GM23338 (cell line): ENCODE results near the gene PSMB5. TPM values are rescaled to one million over a fixed set of nuclear protein-coding genes. Genes with fewer than 3 reads are reported as not detected.

Source experiments
- ATAC-seq: fragments of 200-7000 bp; cut with Tn5 transposase; 3 replicates; pipeline ENCODE4 v1.9.1; 2020
- DNase-seq: peaks from one replicate; pipeline ENCODE4 v3.0.0-alpha.2; 2015; ENCODE audit warnings: low spot score
- H2AFZ ChIP-seq: fragments of 200-600 bp; sonication (generic); 2 replicates; pipeline ENCODE4 v1.8.0; 2016; ENCODE audit warnings: antibody characterized with exemption, mild to moderate bottlenecking, moderate library complexity
- H3F3A ChIP-seq: fragments of 200-600 bp; sonication (generic); replicated peaks from 2 replicates; pipeline ENCODE4 v1.8.0; 2017; ENCODE audit warnings: antibody characterized with exemption, mixed run types, low read depth
- H3K27ac ChIP-seq: fragments of 200-600 bp; sonication (generic); 2 replicates; pipeline ENCODE4 v1.6.1; 2016; ENCODE audit warnings: low read depth
- H3K27me3 ChIP-seq: fragments of 200-600 bp; sonication (generic); 2 replicates; pipeline ENCODE4 v1.8.0; 2016; ENCODE audit warnings: mild to moderate bottlenecking, mixed run types, moderate library complexity; ENCODE audit not compliant: insufficient read depth
- H3K36me3 ChIP-seq: fragments of 200-600 bp; sonication (generic); 2 replicates; pipeline ENCODE4 v1.8.0; 2016; ENCODE audit warnings: mild to moderate bottlenecking; ENCODE audit not compliant: insufficient read depth
- H3K4me1 ChIP-seq: fragments of 200-600 bp; sonication (generic); 2 replicates; pipeline ENCODE4 v1.8.0; 2016; ENCODE audit warnings: mild to moderate bottlenecking, moderate library complexity; ENCODE audit not compliant: insufficient read depth
- H3K4me2 ChIP-seq: fragments of 200-600 bp; sonication (generic); 2 replicates; pipeline ENCODE4 v1.7.1; 2017; ENCODE audit warnings: mixed run types
- H3K4me3 ChIP-seq: fragments of 200-600 bp; sonication (generic); 2 replicates; pipeline ENCODE4 v1.6.1; 2016; ENCODE audit warnings: mixed run types
- H3K79me2 ChIP-seq: fragments of 200-600 bp; sonication (generic); replicated peaks from 2 replicates; pipeline ENCODE4 v1.8.0; 2017; ENCODE audit warnings: mild to moderate bottlenecking; ENCODE audit not compliant: insufficient read depth
- H3K9me2 ChIP-seq: fragments of 200-600 bp; sonication (generic); 2 replicates; pipeline ENCODE4 v1.8.0; 2017; ENCODE audit not compliant: insufficient read depth
- H4K20me1 ChIP-seq: fragments of 200-600 bp; sonication (generic); replicated peaks from 2 replicates; pipeline ENCODE4 v1.8.0; 2017; ENCODE audit warnings: mild to moderate bottlenecking; ENCODE audit not compliant: insufficient read depth
- H3K27ac Mint-ChIP-seq: 2 replicates; pipeline ENCODE4 v1.8.0; 2020; ENCODE audit warnings: inconsistent platforms, mild to moderate bottlenecking, moderate library complexity, mixed read lengths
- H3K27me3 Mint-ChIP-seq: 3 replicates; pipeline ENCODE4 v1.8.0; 2022; ENCODE audit warnings: low read depth, mild to moderate bottlenecking, moderate library complexity, mixed read lengths, inconsistent platforms; ENCODE audit not compliant: insufficient read depth, poor library complexity
- H3K36me3 Mint-ChIP-seq: 3 replicates; pipeline ENCODE4 v1.8.0; 2021; ENCODE audit warnings: low read depth, mild to moderate bottlenecking, inconsistent platforms, moderate library complexity, mixed read lengths
- H3K4me1 Mint-ChIP-seq: 3 replicates; pipeline ENCODE4 v1.8.0; 2020; ENCODE audit warnings: mild to moderate bottlenecking, inconsistent platforms, mixed read lengths
- H3K4me3 Mint-ChIP-seq: 3 replicates; pipeline ENCODE4 v1.8.0; 2021; ENCODE audit warnings: moderate library complexity, mild to moderate bottlenecking, inconsistent platforms, mixed read lengths
- H3K9me3 Mint-ChIP-seq: 3 replicates; pipeline ENCODE4 v1.8.0; 2020; ENCODE audit warnings: moderate library complexity, mild to moderate bottlenecking, inconsistent platforms, mixed read lengths
- CREB1 ChIP-seq: fragments of 250-450 bp; sonication (Bioruptor Pico); IDR thresholded peaks from 2 replicates; pipeline ENCODE4 v1.5.0; 2020; ENCODE audit warnings: low read depth, mild to moderate bottlenecking, moderate library complexity
- CTCF ChIP-seq, 2 experiments: fragments of 200-600 bp in 1 of 2; sonication (generic) in 1 of 2; conservative IDR thresholded peaks; 2 replicates each; pipeline versions ENCODE4 v1.5.1 to v1.6.1; 2016 to 2017; ENCODE audit warnings: antibody characterized with exemption in 2 of 2, low read depth in 2 of 2, mild to moderate bottlenecking in 2 of 2, moderate library complexity in 1 of 2
- EZH2 ChIP-seq: fragments of 200-600 bp; sonication (generic); IDR thresholded peaks from one replicate; pipeline ENCODE4 v1.8.0; 2017; ENCODE audit warnings: antibody characterized with exemption, mild to moderate bottlenecking, low read depth; ENCODE audit not compliant: unreplicated experiment
- EZH2phosphoT487 ChIP-seq: fragments of 200-600 bp; sonication (generic); IDR thresholded peaks from one replicate; pipeline ENCODE4 v1.8.1; 2018; ENCODE audit warnings: antibody characterized with exemption; ENCODE audit not compliant: unreplicated experiment
- NANOG ChIP-seq: IDR thresholded peaks from 2 replicates; pipeline ENCODE4 v1.6.1; 2016; ENCODE audit warnings: antibody characterized with exemption, borderline replicate concordance
- REST ChIP-seq: IDR thresholded peaks from one replicate; pipeline ENCODE4 v1.6.1; 2018; ENCODE audit warnings: antibody characterized with exemption; ENCODE audit not compliant: unreplicated experiment
- STAT1 ChIP-seq: IDR thresholded peaks from one replicate; pipeline ENCODE4 v1.6.1; 2016; ENCODE audit warnings: antibody characterized with exemption; ENCODE audit not compliant: unreplicated experiment
- ZNF331 ChIP-seq: fragments of 250-450 bp; sonication (Bioruptor Pico); IDR thresholded peaks from 2 replicates; pipeline ENCODE4 v1.5.0; 2020; ENCODE audit warnings: low read depth, mild to moderate bottlenecking, moderate library complexity
- polyA plus RNA-seq: library from polyadenylated mRNA; unstranded; fragments of >200 nt; fragmentation: Nextera tagmentation; extraction: Ambion mirVana; gene quantifications from 2 replicates; pipeline ENCODE4 v1.2.1, GENCODE V29; 2016
- total RNA-seq: library from RNA; depleted of rRNA; stranded (reverse); fragments of >200 nt; shearing (Covaris generic); gene quantifications from 2 replicates; pipeline ENCODE4 v1.2.3, GENCODE V29; 2014

PSMB5 gene
- total and polyA plus RNA-seq, 2 experiments from 2014 or later: 265 to 341 TPM

GRCh38 chr14:23052182-23052623, 17.5 kb upstream of the PSMB5 start:
- no peak overlapping the region for H3K4me3 Mint-ChIP-seq
- Histone ChIP-seq H3K4me3 (no peak overlapping the region), H3K79me2 (no peaks in the 10 kb centered on the region), H3K27me3 (peaks cover 4% of the 10 kb centered on the region; the same call in 1 of the 2 replicates), H3K4me1 (peaks cover 11% of the 10 kb centered on the region; the same call in 1 of the 2 replicates), H4K20me1 (no peaks in the 10 kb centered on the region), H3K36me3 (no peaks in the 10 kb centered on the region), H3F3A (no peaks in the 10 kb centered on the region; the same call in 1 of the 2 replicates), H3K27ac (no peak overlapping the region), H3K9me2 (no peaks in the 10 kb centered on the region), H2AFZ (no peak overlapping the region), H3K4me2 (no peak overlapping the region)
- peaks cover 25% of the 10 kb centered on the region for H3K36me3 Mint-ChIP-seq
- no peak overlapping the region for H3K27ac Mint-ChIP-seq
- DNase-seq: peak; percentile 61
- peaks cover 17% of the 10 kb centered on the region for H3K4me1 Mint-ChIP-seq
- peak; percentile 39 for ATAC-seq
- H3K27me3 Mint-ChIP-seq: peaks cover 7% of the 10 kb centered on the region
- TF ChIP-seq EZH2phosphoT487: no peak
- TF ChIP-seq CTCF (conservative IDR thresholded peaks at IDR 0.05; ENCODE audit: low read depth in 2 of 2): peak; percentile 40 to 86
- H3K9me3 Mint-ChIP-seq: no peaks in the 10 kb centered on the region; the same call in 2 of the 3 replicates

- no peak overlapping the region for H3K27ac ChIP-seq
- peaks cover 6% of the 10 kb centered on the region; the same call in 1 of the 2 replicates for H3K4me1 ChIP-seq
- no peak for DNase-seq
- no peaks in the 10 kb centered on the region; the same call in 1 of the 2 replicates for H3F3A ChIP-seq
- peaks cover 25% of the 10 kb centered on the region for H3K36me3 Mint-ChIP-seq
- no peak overlapping the region for H3K4me2 ChIP-seq
- no peaks in the 10 kb centered on the region for H3K27me3 ChIP-seq
- no peaks in the 10 kb centered on the region for H4K20me1 ChIP-seq
- H3K4me1 Mint-ChIP-seq: peaks cover 19% of the 10 kb centered on the region
- no peak overlapping the region for H3K4me3 ChIP-seq
- peaks cover 11% of the 10 kb centered on the region for H3K27me3 Mint-ChIP-seq
- H3K27ac Mint-ChIP-seq: no peak overlapping the region
- H2AFZ ChIP-seq: no peak overlapping the region
- H3K9me3 Mint-ChIP-seq: no peaks in the 10 kb centered on the region; the same call in 2 of the 3 replicates
- no peak overlapping the region; the same call in 2 of the 3 replicates for H3K4me3 Mint-ChIP-seq
- no peaks in the 10 kb centered on the region for H3K36me3 ChIP-seq
- ATAC-seq: no peak
- no peaks in the 10 kb centered on the region for H3K79me2 ChIP-seq
- H3K9me2 ChIP-seq: no peaks in the 10 kb centered on the region
- TF ChIP-seq CREB1 (CRISPR knock-in tag) (no peak), ZNF331 (CRISPR knock-in tag) (no peak), EZH2 (no peak), STAT1 (no peak), EZH2phosphoT487 (no peak), NANOG (no peak), REST (no peak)
Measured at GRCh38 chr14:23051141-23052057, 16.7 kb upstream of the PSMB5 start.
